GM23338 (cell line): ENCODE measurements around the gene NLRP5. TPM values are rescaled to one million over a fixed set of nuclear protein-coding genes. Genes with fewer than 3 reads are reported as not detected.

Experiments
- ATAC-seq: fragments of 200-7000 bp; cut with Tn5 transposase; 3 replicates; pipeline ENCODE4 v1.9.1; 2020
- DNase-seq: peaks from one replicate; pipeline ENCODE4 v3.0.0-alpha.2; 2015; ENCODE audit warnings: low spot score
- H2AFZ ChIP-seq: fragments of 200-600 bp; sonication (generic); 2 replicates; pipeline ENCODE4 v1.8.0; 2016; ENCODE audit warnings: antibody characterized with exemption, mild to moderate bottlenecking, moderate library complexity
- H3F3A ChIP-seq: fragments of 200-600 bp; sonication (generic); replicated peaks from 2 replicates; pipeline ENCODE4 v1.8.0; 2017; ENCODE audit warnings: antibody characterized with exemption, mixed run types, low read depth
- H3K27ac ChIP-seq: fragments of 200-600 bp; sonication (generic); 2 replicates; pipeline ENCODE4 v1.6.1; 2016; ENCODE audit warnings: low read depth
- H3K27me3 ChIP-seq: fragments of 200-600 bp; sonication (generic); 2 replicates; pipeline ENCODE4 v1.8.0; 2016; ENCODE audit warnings: mild to moderate bottlenecking, mixed run types, moderate library complexity; ENCODE audit not compliant: insufficient read depth
- H3K36me3 ChIP-seq: fragments of 200-600 bp; sonication (generic); 2 replicates; pipeline ENCODE4 v1.8.0; 2016; ENCODE audit warnings: mild to moderate bottlenecking; ENCODE audit not compliant: insufficient read depth
- H3K4me1 ChIP-seq: fragments of 200-600 bp; sonication (generic); 2 replicates; pipeline ENCODE4 v1.8.0; 2016; ENCODE audit warnings: mild to moderate bottlenecking, moderate library complexity; ENCODE audit not compliant: insufficient read depth
- H3K4me2 ChIP-seq: fragments of 200-600 bp; sonication (generic); 2 replicates; pipeline ENCODE4 v1.7.1; 2017; ENCODE audit warnings: mixed run types
- H3K4me3 ChIP-seq: fragments of 200-600 bp; sonication (generic); 2 replicates; pipeline ENCODE4 v1.6.1; 2016; ENCODE audit warnings: mixed run types
- H3K79me2 ChIP-seq: fragments of 200-600 bp; sonication (generic); replicated peaks from 2 replicates; pipeline ENCODE4 v1.8.0; 2017; ENCODE audit warnings: mild to moderate bottlenecking; ENCODE audit not compliant: insufficient read depth
- H3K9me2 ChIP-seq: fragments of 200-600 bp; sonication (generic); 2 replicates; pipeline ENCODE4 v1.8.0; 2017; ENCODE audit not compliant: insufficient read depth
- H4K20me1 ChIP-seq: fragments of 200-600 bp; sonication (generic); replicated peaks from 2 replicates; pipeline ENCODE4 v1.8.0; 2017; ENCODE audit warnings: mild to moderate bottlenecking; ENCODE audit not compliant: insufficient read depth
- H3K27ac Mint-ChIP-seq: 2 replicates; pipeline ENCODE4 v1.8.0; 2020; ENCODE audit warnings: inconsistent platforms, mild to moderate bottlenecking, moderate library complexity, mixed read lengths
- H3K27me3 Mint-ChIP-seq: 3 replicates; pipeline ENCODE4 v1.8.0; 2022; ENCODE audit warnings: low read depth, mild to moderate bottlenecking, moderate library complexity, mixed read lengths, inconsistent platforms; ENCODE audit not compliant: insufficient read depth, poor library complexity
- H3K36me3 Mint-ChIP-seq: 3 replicates; pipeline ENCODE4 v1.8.0; 2021; ENCODE audit warnings: low read depth, mild to moderate bottlenecking, inconsistent platforms, moderate library complexity, mixed read lengths
- H3K4me1 Mint-ChIP-seq: 3 replicates; pipeline ENCODE4 v1.8.0; 2020; ENCODE audit warnings: mild to moderate bottlenecking, inconsistent platforms, mixed read lengths
- H3K4me3 Mint-ChIP-seq: 3 replicates; pipeline ENCODE4 v1.8.0; 2021; ENCODE audit warnings: moderate library complexity, mild to moderate bottlenecking, inconsistent platforms, mixed read lengths
- H3K9me3 Mint-ChIP-seq: 3 replicates; pipeline ENCODE4 v1.8.0; 2020; ENCODE audit warnings: moderate library complexity, mild to moderate bottlenecking, inconsistent platforms, mixed read lengths
- CREB1 ChIP-seq: fragments of 250-450 bp; sonication (Bioruptor Pico); IDR thresholded peaks from 2 replicates; pipeline ENCODE4 v1.5.0; 2020; ENCODE audit warnings: low read depth, mild to moderate bottlenecking, moderate library complexity
- CTCF ChIP-seq, 2 experiments: fragments of 200-600 bp in 1 of 2; sonication (generic) in 1 of 2; conservative IDR thresholded peaks; 2 replicates each; pipeline versions ENCODE4 v1.5.1 to v1.6.1; 2016 to 2017; ENCODE audit warnings: antibody characterized with exemption in 2 of 2, low read depth in 2 of 2, mild to moderate bottlenecking in 2 of 2, moderate library complexity in 1 of 2
- EZH2 ChIP-seq: fragments of 200-600 bp; sonication (generic); IDR thresholded peaks from one replicate; pipeline ENCODE4 v1.8.0; 2017; ENCODE audit warnings: antibody characterized with exemption, mild to moderate bottlenecking, low read depth; ENCODE audit not compliant: unreplicated experiment
- EZH2phosphoT487 ChIP-seq: fragments of 200-600 bp; sonication (generic); IDR thresholded peaks from one replicate; pipeline ENCODE4 v1.8.1; 2018; ENCODE audit warnings: antibody characterized with exemption; ENCODE audit not compliant: unreplicated experiment
- JUNB ChIP-seq: IDR thresholded peaks from one replicate; pipeline ENCODE4 v1.6.1; 2016; ENCODE audit warnings: antibody characterized with exemption; ENCODE audit not compliant: unreplicated experiment
- NANOG ChIP-seq: IDR thresholded peaks from 2 replicates; pipeline ENCODE4 v1.6.1; 2016; ENCODE audit warnings: antibody characterized with exemption, borderline replicate concordance
- POLR2AphosphoS5 ChIP-seq: IDR thresholded peaks from 2 replicates; pipeline ENCODE4 v1.6.1; 2016; ENCODE audit warnings: antibody characterized with exemption, low read depth
- REST ChIP-seq: IDR thresholded peaks from one replicate; pipeline ENCODE4 v1.6.1; 2018; ENCODE audit warnings: antibody characterized with exemption; ENCODE audit not compliant: unreplicated experiment
- STAT1 ChIP-seq: IDR thresholded peaks from one replicate; pipeline ENCODE4 v1.6.1; 2016; ENCODE audit warnings: antibody characterized with exemption; ENCODE audit not compliant: unreplicated experiment
- ZNF114 ChIP-seq: fragments of 250-450 bp; sonication (Bioruptor Pico); IDR thresholded peaks from 2 replicates; pipeline ENCODE4 v1.5.0; 2020; ENCODE audit warnings: mild to moderate bottlenecking, moderate library complexity
- ZNF331 ChIP-seq: fragments of 250-450 bp; sonication (Bioruptor Pico); IDR thresholded peaks from 2 replicates; pipeline ENCODE4 v1.5.0; 2020; ENCODE audit warnings: low read depth, mild to moderate bottlenecking, moderate library complexity
- long read RNA-seq: library from polyadenylated mRNA; unstranded; transcript quantifications from one replicate; pipeline ENCODE4 v2.0.0, GENCODE V29; 2020; ENCODE audit not compliant: unreplicated experiment
- polyA plus RNA-seq: library from polyadenylated mRNA; unstranded; fragments of >200 nt; fragmentation: Nextera tagmentation; extraction: Ambion mirVana; gene quantifications from 2 replicates; pipeline ENCODE4 v1.2.1, GENCODE V29; 2016
- total RNA-seq: library from RNA; depleted of rRNA; stranded (reverse); fragments of >200 nt; shearing (Covaris generic); gene quantifications from 2 replicates; pipeline ENCODE4 v1.2.3, GENCODE V29; 2014; rRNA removed
- TF ChIP-seq, protein P1 (sequence below): fragments of 250-450 bp; sonication (Bioruptor Pico); IDR thresholded peaks from 2 replicates; pipeline ENCODE4 v1.5.0; 2020; ENCODE audit warnings: mild to moderate bottlenecking, moderate library complexity
- TF ChIP-seq, protein P2 (sequence below): IDR thresholded peaks from 2 replicates; pipeline ENCODE4 v1.6.1; 2016; ENCODE audit warnings: antibody characterized with exemption

Gene NLRP5
- not detected in 2 replicates for total RNA-seq
- polyA plus RNA-seq = not detected in 2 replicates
- long read RNA-seq = 0 reads

- Histone ChIP-seq H4K20me1 (no peaks in the 10 kb centered on the region), H3K4me2 (no peak within 1 kb of the TSS), H3K27me3 (no peaks in the 10 kb centered on the region), H3K9me2 (no peaks in the 10 kb centered on the region), H3K36me3 (no peaks in the 10 kb centered on the region), H3K4me3 (no peak within 1 kb of the TSS), H3K79me2 (no peaks in the 10 kb centered on the region), H3K4me1 (no peaks in the 10 kb centered on the region), H2AFZ (no peak within 1 kb of the TSS), H3F3A (no peaks in the 10 kb centered on the region), H3K27ac (no peak within 1 kb of the TSS)
- TF ChIP-seq REST = no peak
- TF ChIP-seq POLR2AphosphoS5 = no peak
- TF ChIP-seq, protein P1, sequence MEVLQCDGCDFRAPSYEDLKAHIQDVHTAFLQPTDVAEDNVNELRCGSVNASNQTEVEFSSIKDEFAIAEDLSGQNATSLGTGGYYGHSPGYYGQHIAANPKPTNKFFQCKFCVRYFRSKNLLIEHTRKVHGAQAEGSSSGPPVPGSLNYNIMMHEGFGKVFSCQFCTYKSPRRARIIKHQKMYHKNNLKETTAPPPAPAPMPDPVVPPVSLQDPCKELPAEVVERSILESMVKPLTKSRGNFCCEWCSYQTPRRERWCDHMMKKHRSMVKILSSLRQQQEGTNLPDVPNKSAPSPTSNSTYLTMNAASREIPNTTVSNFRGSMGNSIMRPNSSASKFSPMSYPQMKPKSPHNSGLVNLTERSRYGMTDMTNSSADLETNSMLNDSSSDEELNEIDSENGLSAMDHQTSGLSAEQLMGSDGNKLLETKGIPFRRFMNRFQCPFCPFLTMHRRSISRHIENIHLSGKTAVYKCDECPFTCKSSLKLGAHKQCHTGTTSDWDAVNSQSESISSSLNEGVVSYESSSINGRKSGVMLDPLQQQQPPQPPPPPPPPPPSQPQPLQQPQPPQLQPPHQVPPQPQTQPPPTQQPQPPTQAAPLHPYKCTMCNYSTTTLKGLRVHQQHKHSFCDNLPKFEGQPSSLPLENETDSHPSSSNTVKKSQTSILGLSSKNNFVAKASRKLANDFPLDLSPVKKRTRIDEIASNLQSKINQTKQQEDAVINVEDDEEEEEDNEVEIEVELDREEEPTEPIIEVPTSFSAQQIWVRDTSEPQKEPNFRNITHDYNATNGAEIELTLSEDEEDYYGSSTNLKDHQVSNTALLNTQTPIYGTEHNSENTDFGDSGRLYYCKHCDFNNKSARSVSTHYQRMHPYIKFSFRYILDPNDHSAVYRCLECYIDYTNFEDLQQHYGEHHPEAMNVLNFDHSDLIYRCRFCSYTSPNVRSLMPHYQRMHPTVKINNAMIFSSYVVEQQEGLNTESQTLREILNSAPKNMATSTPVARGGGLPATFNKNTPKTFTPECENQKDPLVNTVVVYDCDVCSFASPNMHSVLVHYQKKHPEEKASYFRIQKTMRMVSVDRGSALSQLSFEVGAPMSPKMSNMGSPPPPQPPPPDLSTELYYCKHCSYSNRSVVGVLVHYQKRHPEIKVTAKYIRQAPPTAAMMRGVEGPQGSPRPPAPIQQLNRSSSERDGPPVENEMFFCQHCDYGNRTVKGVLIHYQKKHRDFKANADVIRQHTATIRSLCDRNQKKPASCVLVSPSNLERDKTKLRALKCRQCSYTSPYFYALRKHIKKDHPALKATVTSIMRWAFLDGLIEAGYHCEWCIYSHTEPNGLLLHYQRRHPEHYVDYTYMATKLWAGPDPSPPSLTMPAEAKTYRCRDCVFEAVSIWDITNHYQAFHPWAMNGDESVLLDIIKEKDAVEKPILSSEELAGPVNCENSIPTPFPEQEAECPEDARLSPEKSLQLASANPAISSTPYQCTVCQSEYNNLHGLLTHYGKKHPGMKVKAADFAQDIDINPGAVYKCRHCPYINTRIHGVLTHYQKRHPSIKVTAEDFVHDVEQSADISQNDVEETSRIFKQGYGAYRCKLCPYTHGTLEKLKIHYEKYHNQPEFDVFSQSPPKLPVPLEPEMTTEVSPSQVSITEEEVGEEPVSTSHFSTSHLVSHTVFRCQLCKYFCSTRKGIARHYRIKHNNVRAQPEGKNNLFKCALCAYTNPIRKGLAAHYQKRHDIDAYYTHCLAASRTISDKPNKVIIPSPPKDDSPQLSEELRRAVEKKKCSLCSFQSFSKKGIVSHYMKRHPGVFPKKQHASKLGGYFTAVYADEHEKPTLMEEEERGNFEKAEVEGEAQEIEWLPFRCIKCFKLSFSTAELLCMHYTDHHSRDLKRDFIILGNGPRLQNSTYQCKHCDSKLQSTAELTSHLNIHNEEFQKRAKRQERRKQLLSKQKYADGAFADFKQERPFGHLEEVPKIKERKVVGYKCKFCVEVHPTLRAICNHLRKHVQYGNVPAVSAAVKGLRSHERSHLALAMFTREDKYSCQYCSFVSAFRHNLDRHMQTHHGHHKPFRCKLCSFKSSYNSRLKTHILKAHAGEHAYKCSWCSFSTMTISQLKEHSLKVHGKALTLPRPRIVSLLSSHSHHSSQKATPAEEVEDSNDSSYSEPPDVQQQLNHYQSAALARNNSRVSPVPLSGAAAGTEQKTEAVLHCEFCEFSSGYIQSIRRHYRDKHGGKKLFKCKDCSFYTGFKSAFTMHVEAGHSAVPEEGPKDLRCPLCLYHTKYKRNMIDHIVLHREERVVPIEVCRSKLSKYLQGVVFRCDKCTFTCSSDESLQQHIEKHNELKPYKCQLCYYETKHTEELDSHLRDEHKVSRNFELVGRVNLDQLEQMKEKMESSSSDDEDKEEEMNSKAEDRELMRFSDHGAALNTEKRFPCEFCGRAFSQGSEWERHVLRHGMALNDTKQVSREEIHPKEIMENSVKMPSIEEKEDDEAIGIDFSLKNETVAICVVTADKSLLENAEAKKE = no peak
- TF ChIP-seq CTCF (conservative IDR thresholded peaks at IDR 0.05; ENCODE audit: low read depth in 2 of 2) = no peak
- TF ChIP-seq EZH2 = no peak
- TF ChIP-seq EZH2phosphoT487 = no peak
- TF ChIP-seq JUNB = no peak
- TF ChIP-seq ZNF331 (CRISPR knock-in tag) = no peak
- TF ChIP-seq STAT1 = no peak
- no peak for TF ChIP-seq NANOG
- TF ChIP-seq, protein P2, sequence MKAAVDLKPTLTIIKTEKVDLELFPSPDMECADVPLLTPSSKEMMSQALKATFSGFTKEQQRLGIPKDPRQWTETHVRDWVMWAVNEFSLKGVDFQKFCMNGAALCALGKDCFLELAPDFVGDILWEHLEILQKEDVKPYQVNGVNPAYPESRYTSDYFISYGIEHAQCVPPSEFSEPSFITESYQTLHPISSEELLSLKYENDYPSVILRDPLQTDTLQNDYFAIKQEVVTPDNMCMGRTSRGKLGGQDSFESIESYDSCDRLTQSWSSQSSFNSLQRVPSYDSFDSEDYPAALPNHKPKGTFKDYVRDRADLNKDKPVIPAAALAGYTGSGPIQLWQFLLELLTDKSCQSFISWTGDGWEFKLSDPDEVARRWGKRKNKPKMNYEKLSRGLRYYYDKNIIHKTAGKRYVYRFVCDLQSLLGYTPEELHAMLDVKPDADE = no peak
- TF ChIP-seq ZNF114 (CRISPR knock-in tag) = no peak
- no peak for TF ChIP-seq CREB1
- Mint-ChIP-seq H3K4me3 (no peak within 1 kb of the TSS), H3K36me3 (peaks cover 31% of the 10 kb centered on the region), H3K27ac (no peak within 1 kb of the TSS), H3K4me1 (no peaks in the 10 kb centered on the region), H3K9me3 (peaks cover 93% of the 10 kb centered on the region), H3K27me3 (peaks cover 3% of the 10 kb centered on the region)
- no peak for DNase-seq
- ATAC-seq = no peak
Observed at GRCh38 chr19:55986487-55986886, at the start of gene NLRP5. Gene NLRP5, plus strand, starts transcription at chr19:55986775.
